GM19372 (cell line): Measurements from ENCODE around the gene CHSY1.

Source experiments
- ATAC-seq: cut with Tn5 transposase; IDR thresholded peaks from one replicate; pipeline ENCODE4 v1.9.1; 2021; ENCODE audit warnings: mild to moderate bottlenecking, low read depth, moderate library complexity; ENCODE audit not compliant: unreplicated experiment

The CHSY1 gene

GRCh38 chr15:101158166-101159095, 93.4 kb downstream of the CHSY1 start:
- no peak for ATAC-seq

GRCh38 chr15:101157721-101158120, 94.1 kb downstream of the CHSY1 start:
- ATAC-seq: no peak

GRCh38 chr15:101156509-101157159, 95.2 kb downstream of the CHSY1 start:
- ATAC-seq: peak; percentile 74

GRCh38 chr15:101156061-101156460, 95.8 kb downstream of the CHSY1 start:
- ATAC-seq: no peak

- no peak for ATAC-seq
Observed at GRCh38 chr15:101153801-101154656, 97.8 kb downstream of the CHSY1 start.

GRCh38 chr15:101152914-101153313, 98.9 kb downstream of the CHSY1 start:
- no peak for ATAC-seq

GRCh38 chr15:101151288-101151687, 100.6 kb downstream of the CHSY1 start:
- no peak for ATAC-seq

GRCh38 chr15:101150723-101151040, 101.2 kb downstream of the CHSY1 start:
- ATAC-seq: no peak

GRCh38 chr15:101149864-101150722, 101.8 kb downstream of the CHSY1 start:
- no peak for ATAC-seq

- no peak for ATAC-seq
Observed at GRCh38 chr15:101148881-101149664, 102.8 kb downstream of the CHSY1 start.

- peak; percentile 70 for ATAC-seq
Observed at GRCh38 chr15:101148166-101148880, 103.5 kb downstream of the CHSY1 start.

GRCh38 chr15:101147181-101147580, 104.7 kb downstream of the CHSY1 start:
- no peak for ATAC-seq

GRCh38 chr15:101146118-101146702, 105.6 kb downstream of the CHSY1 start:
- ATAC-seq: no peak

- ATAC-seq: no peak
Observed at GRCh38 chr15:101145362-101145761, 106.5 kb downstream of the CHSY1 start.

GRCh38 chr15:101143321-101143720, 108.5 kb downstream of the CHSY1 start:
- no peak for ATAC-seq

GRCh38 chr15:101142711-101143110, 109.1 kb downstream of the CHSY1 start:
- ATAC-seq: no peak

GRCh38 chr15:101141926-101142527, 109.8 kb downstream of the CHSY1 start:
- ATAC-seq: no peak

- no peak for ATAC-seq
Observed at GRCh38 chr15:101140697-101141065, 111.2 kb downstream of the CHSY1 start.
